Peyer's patch (tissue), 4 donors: Measurements from ENCODE around the gene STX12.

Experiments
- CTCF ChIP-seq, 6 experiments: fragments of 450-650 bp in 4 of 6; fragments of 200-600 bp in 2 of 6; sonication (generic) in 1 of 6; IDR thresholded peaks; one replicate each; pipeline ENCODE4 v1.5.1; 2017 to 2019; ENCODE audit warnings: antibody characterized with exemption in 6 of 6, mild to moderate bottlenecking in 3 of 6, moderate library complexity in 1 of 6
- POLR2A ChIP-seq, 2 donors: fragments of 450-650 bp; IDR thresholded peaks; one replicate each; pipeline ENCODE4 v1.5.1; 2017; ENCODE audit warnings: antibody characterized with exemption in 2 of 2, mild to moderate bottlenecking in 2 of 2, moderate library complexity in 2 of 2

- TF ChIP-seq POLR2A (IDR thresholded peaks at IDR 0.05) (no peak), CTCF (IDR thresholded peaks at IDR 0.05) (no peak)
Observed at GRCh38 chr1:27849951-27850350, 76.9 kb downstream of the STX12 start.
